Suprapubic skin (tissue), 4 donors: ENCODE measurements around the gene SLC22A23.

Source experiments
- EP300 ChIP-seq: sonication (generic); formaldehyde crosslinking; IDR thresholded peaks from one replicate; pipeline ENCODE4 v1.6.1; 2017; ENCODE audit warnings: antibody characterized with exemption
- POLR2A ChIP-seq, 2 donors: fragments of 450-650 bp; IDR thresholded peaks; one replicate each; pipeline ENCODE4 v1.6.1; 2017; ENCODE audit warnings: antibody characterized with exemption in 2 of 2, mild to moderate bottlenecking in 2 of 2, moderate library complexity in 2 of 2
- POLR2AphosphoS5 ChIP-seq, 3 donors: sonication (generic); formaldehyde crosslinking; IDR thresholded peaks; one replicate each; pipeline ENCODE4 v1.6.1; 2017; ENCODE audit warnings: antibody characterized with exemption in 3 of 3
- TF ChIP-seq, protein P1 (sequence below), 2 donors: fragments of 200-600 bp in 1 of 2; fragments of 450-650 bp in 1 of 2; sonication (generic) in 1 of 2; IDR thresholded peaks; one replicate each; pipeline ENCODE4 v1.5.1; 2016 to 2019; ENCODE audit warnings: antibody characterized with exemption in 2 of 2, mild to moderate bottlenecking in 1 of 2, moderate library complexity in 1 of 2

DNA sequence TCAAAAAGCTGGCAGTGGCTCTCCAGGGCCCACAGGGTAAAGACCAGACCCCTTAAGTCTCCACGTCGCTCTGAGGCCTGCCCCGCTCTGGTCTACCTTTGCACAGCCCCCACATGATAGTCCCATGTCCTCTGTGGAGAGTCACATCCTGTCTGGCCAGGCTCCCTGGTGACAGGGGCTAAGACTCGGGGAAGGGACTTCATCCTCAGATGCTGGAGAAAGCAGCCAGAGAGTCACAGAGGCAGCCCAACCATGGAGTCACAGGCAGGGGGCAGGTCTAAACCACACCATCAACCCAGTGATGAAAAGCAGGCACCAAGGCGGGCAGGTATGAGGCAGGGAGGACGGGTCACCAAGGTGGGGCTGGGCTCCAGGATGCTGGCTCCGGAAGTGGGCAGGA is 62.2 kb downstream of the SLC22A23 start:
- TF ChIP-seq POLR2AphosphoS5 (IDR thresholded peaks at IDR 0.05) (no peak), EP300 (no peak), POLR2A (IDR thresholded peaks at IDR 0.05) (no peak)
- TF ChIP-seq, protein P1, sequence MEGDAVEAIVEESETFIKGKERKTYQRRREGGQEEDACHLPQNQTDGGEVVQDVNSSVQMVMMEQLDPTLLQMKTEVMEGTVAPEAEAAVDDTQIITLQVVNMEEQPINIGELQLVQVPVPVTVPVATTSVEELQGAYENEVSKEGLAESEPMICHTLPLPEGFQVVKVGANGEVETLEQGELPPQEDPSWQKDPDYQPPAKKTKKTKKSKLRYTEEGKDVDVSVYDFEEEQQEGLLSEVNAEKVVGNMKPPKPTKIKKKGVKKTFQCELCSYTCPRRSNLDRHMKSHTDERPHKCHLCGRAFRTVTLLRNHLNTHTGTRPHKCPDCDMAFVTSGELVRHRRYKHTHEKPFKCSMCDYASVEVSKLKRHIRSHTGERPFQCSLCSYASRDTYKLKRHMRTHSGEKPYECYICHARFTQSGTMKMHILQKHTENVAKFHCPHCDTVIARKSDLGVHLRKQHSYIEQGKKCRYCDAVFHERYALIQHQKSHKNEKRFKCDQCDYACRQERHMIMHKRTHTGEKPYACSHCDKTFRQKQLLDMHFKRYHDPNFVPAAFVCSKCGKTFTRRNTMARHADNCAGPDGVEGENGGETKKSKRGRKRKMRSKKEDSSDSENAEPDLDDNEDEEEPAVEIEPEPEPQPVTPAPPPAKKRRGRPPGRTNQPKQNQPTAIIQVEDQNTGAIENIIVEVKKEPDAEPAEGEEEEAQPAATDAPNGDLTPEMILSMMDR (IDR thresholded peaks at IDR 0.05), result no peak
